ENCODE data around the gene RNF213.

GRCh38 chr17:80376531-80376930, 115.9 kb downstream of the RNF213 start:
- TF ChIP-seq REST (IDR thresholded peaks at IDR 0.05; ENCODE audit: low read depth) = no peak
- no peak for TF ChIP-seq EZH2 (IDR thresholded peaks at IDR 0.05)
- TF ChIP-seq CTCF (IDR thresholded peaks at IDR 0.05 in 2 of 3, conservative IDR thresholded peaks at IDR 0.05 in 1 of 3; ENCODE audit: borderline replicate concordance in 1 of 3, insufficient read depth in 1 of 3, low read depth in 2 of 3, low read length in 2 of 3) = no peak
- no peak for TF ChIP-seq SP1 (IDR thresholded peaks at IDR 0.05; ENCODE audit: low read depth)
- no peak for TF ChIP-seq EZH2phosphoT487 (IDR thresholded peaks at IDR 0.05; ENCODE audit: borderline replicate concordance)
- TF ChIP-seq CEBPB (IDR thresholded peaks at IDR 0.05; ENCODE audit: low read depth) = no peak
- TF ChIP-seq POLR2A (IDR thresholded peaks at IDR 0.05; ENCODE audit: borderline replicate concordance, extremely low read depth, insufficient read depth, insufficient read length) = no peak
- no peak for TF ChIP-seq ZFX (IDR thresholded peaks at IDR 0.05)
- TF ChIP-seq SIN3A (IDR thresholded peaks at IDR 0.05; ENCODE audit: low read depth) = no peak
- TF ChIP-seq POLR2AphosphoS5 (IDR thresholded peaks at IDR 0.05; ENCODE audit: low read depth, low read length) = no peak
